PC-3 (cell line): ENCODE results near the gene ENOX2. TPM values are rescaled to one million over a fixed set of nuclear protein-coding genes. Genes with fewer than 3 reads are reported as not detected.
A peak's percentile ranks its signal among the peaks of the same experiment; 100 is the strongest.

Experiments
- ATAC-seq: fragments of 200-7000 bp; cut with Tn5 transposase; 2 replicates; pipeline ENCODE4 v1.9.1; 2020; ENCODE audit warnings: mild to moderate bottlenecking, moderate library complexity
- BruUV-seq: library from RNA; stranded (reverse); fragments of 400-500 nt; replicated peaks from 2 replicates; lab custom pipeline; 2021; lab: Mats Ljungman, UMichigan
- CTCF ChIA-PET: fragments of 300-600 bp; sonication (Branson Sonifier 250); formaldehyde crosslinking; loops from one replicate; lab custom pipeline; 2022; ENCODE audit warnings: antibody characterized with exemption; lab: Charles Lee
- POLR2A ChIA-PET: fragments of 300-600 bp; sonication (Branson Sonifier 250); formaldehyde crosslinking; loops from one replicate; lab custom pipeline; 2022; ENCODE audit warnings: antibody characterized with exemption; ENCODE audit not compliant: unreplicated experiment; lab: Charles Lee
- DNase-seq: peaks from one replicate; pipeline ENCODE4 v3.0.0-alpha.2; 2015
- H2AFZ ChIP-seq: fragments of 300-600 bp; sonication (generic); 2 replicates; pipeline ENCODE4 v1.6.0; 2016; ENCODE audit warnings: antibody characterized with exemption, low read length
- H3F3A ChIP-seq: fragments of 300-600 bp; sonication (generic); one replicate; pipeline ENCODE4 v1.6.0; 2017; ENCODE audit warnings: antibody characterized with exemption, low read length, control low read depth, mild to moderate bottlenecking; ENCODE audit not compliant: unreplicated experiment
- H3K27ac ChIP-seq: fragments of 300-600 bp; sonication (generic); 2 replicates; pipeline ENCODE4 v1.5.1; 2016; ENCODE audit warnings: mild to moderate bottlenecking, low read length
- H3K27me3 ChIP-seq: fragments of 300-600 bp; sonication (generic); 2 replicates; pipeline ENCODE4 v1.6.1; 2016; ENCODE audit warnings: low read length, mixed read lengths
- H3K36me3 ChIP-seq: fragments of 300-600 bp; sonication (generic); 2 replicates; pipeline ENCODE4 v1.6.1; 2016; ENCODE audit warnings: low read depth, mixed run types, low read length, mixed read lengths
- H3K4me1 ChIP-seq: fragments of 300-600 bp; sonication (generic); 2 replicates; pipeline ENCODE4 v1.5.1; 2016; ENCODE audit warnings: low read length; ENCODE audit not compliant: insufficient read depth
- H3K4me2 ChIP-seq: fragments of 300-600 bp; sonication (generic); 2 replicates; pipeline ENCODE4 v1.6.0; 2016; ENCODE audit warnings: low read length
- H3K4me3 ChIP-seq: fragments of 300-600 bp; sonication (generic); 2 replicates; pipeline ENCODE4 v1.5.1; 2016; ENCODE audit warnings: mild to moderate bottlenecking, low read length, mixed read lengths
- H3K79me2 ChIP-seq: fragments of 300-600 bp; sonication (generic); 2 replicates; pipeline ENCODE4 v1.6.1; 2017; ENCODE audit warnings: low read length, mixed read lengths
- H3K9ac ChIP-seq: fragments of 300-600 bp; sonication (generic); 2 replicates; pipeline ENCODE4 v1.6.0; 2016; ENCODE audit warnings: mild to moderate bottlenecking, low read length
- H3K9me2 ChIP-seq: fragments of 300-600 bp; sonication (generic); replicated peaks from 2 replicates; pipeline ENCODE4 v1.6.1; 2016; ENCODE audit warnings: mixed run types, low read length, mixed read lengths
- H3K9me3 ChIP-seq: fragments of 300-600 bp; sonication (generic); 2 replicates; pipeline ENCODE4 v1.6.1; 2016; ENCODE audit warnings: low read length, mixed read lengths
- H4K20me1 ChIP-seq: fragments of 300-600 bp; sonication (generic); 2 replicates; pipeline ENCODE4 v1.6.1; 2016; ENCODE audit warnings: low read length, mixed read lengths
- EZH2 ChIP-seq: fragments of 300-600 bp; sonication (generic); IDR thresholded peaks from one replicate; pipeline ENCODE4 v1.6.1; 2017; ENCODE audit warnings: antibody characterized with exemption, mild to moderate bottlenecking, low read length; ENCODE audit not compliant: unreplicated experiment
- EZH2phosphoT487 ChIP-seq: fragments of 300-600 bp; sonication (generic); IDR thresholded peaks from 2 replicates; pipeline ENCODE4 v1.6.1; 2018; ENCODE audit warnings: mild to moderate bottlenecking, antibody characterized with exemption, low read length, borderline replicate concordance
- intact Hi-C: fragments of 100-400 bp; cut with micrococcal nuclease; formaldehyde crosslinking; loops from 2 replicates; pipeline ENCODE4 v1.9.0; 2023
- total RNA-seq: library from RNA; depleted of rRNA; stranded (reverse); fragments of >200 nt; gene quantifications from 2 replicates; pipeline ENCODE4 v1.2.3, GENCODE V29; 2014
- TF ChIP-seq, protein P1 (sequence below): fragments of 300-600 bp; sonication (generic); conservative IDR thresholded peaks from 2 replicates; pipeline ENCODE4 v1.5.1; 2017; ENCODE audit warnings: antibody characterized with exemption, low read depth, mild to moderate bottlenecking, low read length

ENOX2 gene
- total RNA-seq, 1 experiment from 2014 or later, result 11.8 TPM

GRCh38 chrX:130771648-130772047 lies 131.4 kb downstream of the ENOX2 start:
- Histone ChIP-seq H3K9me2 (no peaks in the 10 kb centered on the region), H3F3A (peaks cover 16% of the 10 kb centered on the region), H3K9ac (peak overlapping the region; percentile 67), H3K27me3 (no peaks in the 10 kb centered on the region), H3K79me2 (no peaks in the 10 kb centered on the region), H3K4me2 (peak overlapping the region; percentile 69), H2AFZ (no peak overlapping the region), H4K20me1 (no peaks in the 10 kb centered on the region), H3K4me1 (peaks cover 40% of the 10 kb centered on the region), H3K36me3 (no peaks in the 10 kb centered on the region), H3K27ac (peak overlapping the region; percentile 98), H3K4me3 (peak overlapping the region; percentile 23; the same call in 1 of the 2 replicates), H3K9me3 (no peaks in the 10 kb centered on the region)
- no peak for ATAC-seq
- DNase-seq, result no peak
- no peak for TF ChIP-seq EZH2
- TF ChIP-seq, protein P1, sequence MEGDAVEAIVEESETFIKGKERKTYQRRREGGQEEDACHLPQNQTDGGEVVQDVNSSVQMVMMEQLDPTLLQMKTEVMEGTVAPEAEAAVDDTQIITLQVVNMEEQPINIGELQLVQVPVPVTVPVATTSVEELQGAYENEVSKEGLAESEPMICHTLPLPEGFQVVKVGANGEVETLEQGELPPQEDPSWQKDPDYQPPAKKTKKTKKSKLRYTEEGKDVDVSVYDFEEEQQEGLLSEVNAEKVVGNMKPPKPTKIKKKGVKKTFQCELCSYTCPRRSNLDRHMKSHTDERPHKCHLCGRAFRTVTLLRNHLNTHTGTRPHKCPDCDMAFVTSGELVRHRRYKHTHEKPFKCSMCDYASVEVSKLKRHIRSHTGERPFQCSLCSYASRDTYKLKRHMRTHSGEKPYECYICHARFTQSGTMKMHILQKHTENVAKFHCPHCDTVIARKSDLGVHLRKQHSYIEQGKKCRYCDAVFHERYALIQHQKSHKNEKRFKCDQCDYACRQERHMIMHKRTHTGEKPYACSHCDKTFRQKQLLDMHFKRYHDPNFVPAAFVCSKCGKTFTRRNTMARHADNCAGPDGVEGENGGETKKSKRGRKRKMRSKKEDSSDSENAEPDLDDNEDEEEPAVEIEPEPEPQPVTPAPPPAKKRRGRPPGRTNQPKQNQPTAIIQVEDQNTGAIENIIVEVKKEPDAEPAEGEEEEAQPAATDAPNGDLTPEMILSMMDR, result no peak
- no peak for TF ChIP-seq EZH2phosphoT487
- intact Hi-C loops, result loop anchor here (1.0 to 5.0 kb wide), 5 partner anchors 54 to 192 kb away; partner anchors contain the start of gene ENOX2
- CTCF ChIA-PET, result no interaction called here
- POLR2A ChIA-PET, result no interaction called here
- no TSS peak for BruUV-seq

DNA sequence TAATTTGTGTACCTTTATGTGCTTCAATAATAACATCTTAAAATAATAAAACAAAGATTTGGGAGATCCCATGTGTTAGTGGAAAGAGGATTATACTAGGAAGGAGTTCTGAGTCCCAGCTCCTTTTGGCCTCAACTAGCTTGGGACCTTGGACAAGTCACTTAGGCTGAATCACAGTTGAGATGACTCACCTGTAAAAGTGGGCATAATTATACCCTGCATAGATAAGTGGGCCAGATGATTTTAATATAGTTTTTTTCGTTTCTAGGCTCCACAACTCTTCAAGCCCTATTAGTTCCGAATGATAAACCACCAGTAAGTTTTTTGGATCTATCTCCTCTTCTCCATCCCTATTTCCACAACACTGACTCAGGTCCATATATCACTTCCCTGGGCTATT lies 131.8 kb downstream of the ENOX2 start:
- H3K9me3 ChIP-seq, result no peaks in the 10 kb centered on the region
- no TSS peak for BruUV-seq
- peaks cover 40% of the 10 kb centered on the region for H3K4me1 ChIP-seq
- no peak overlapping the region for H2AFZ ChIP-seq
- peak overlapping the region; percentile 98 for H3K27ac ChIP-seq
- DNase-seq (peak; percentile 49), ATAC-seq (0 out of 2 replicates have a peak, but pooled peaks have one; percentile 12)
- H3F3A ChIP-seq, result peaks cover 16% of the 10 kb centered on the region
- H3K79me2 ChIP-seq, result no peaks in the 10 kb centered on the region
- H4K20me1 ChIP-seq, result no peaks in the 10 kb centered on the region
- peak overlapping the region; percentile 67 for H3K9ac ChIP-seq
- ChIA-PET POLR2A (no interaction called here), CTCF (no interaction called here)
- intact Hi-C loops, result loop anchor here (5.0 kb wide), 1 partner anchor 54 kb away; no protein-coding TSS in a partner anchor
- TF ChIP-seq EZH2, result no peak
- TF ChIP-seq, protein P1, result no peak
- peak overlapping the region; percentile 69 for H3K4me2 ChIP-seq
- H3K27me3 ChIP-seq, result no peaks in the 10 kb centered on the region
- 0 out of 2 replicates have a peak overlapping the region, but pooled peaks have one; percentile 23 for H3K4me3 ChIP-seq
- no peaks in the 10 kb centered on the region for H3K9me2 ChIP-seq
- no peaks in the 10 kb centered on the region for H3K36me3 ChIP-seq

GRCh38 chrX:130770615-130771014 lies 132.4 kb downstream of the ENOX2 start:
- ChIA-PET POLR2A (no interaction called here), CTCF (no interaction called here)
- Histone ChIP-seq H3K79me2 (no peaks in the 10 kb centered on the region), H4K20me1 (no peaks in the 10 kb centered on the region), H3K27ac (peak overlapping the region; percentile 98), H3F3A (peaks cover 16% of the 10 kb centered on the region), H3K9me3 (no peaks in the 10 kb centered on the region), H3K36me3 (no peaks in the 10 kb centered on the region), H3K9me2 (no peaks in the 10 kb centered on the region), H3K9ac (peak overlapping the region; percentile 67), H3K4me2 (peak overlapping the region; percentile 69), H3K4me3 (no peak overlapping the region), H2AFZ (no peak overlapping the region), H3K27me3 (no peaks in the 10 kb centered on the region), H3K4me1 (peaks cover 40% of the 10 kb centered on the region)
- no TSS peak for BruUV-seq
- intact Hi-C loops, result loop anchor here (5.0 kb wide), 1 partner anchor 53 kb away; no protein-coding TSS in a partner anchor
- peak; percentile 55 for ATAC-seq
- peak; percentile 89 for DNase-seq
- TF ChIP-seq, protein P1, result no peak
- TF ChIP-seq EZH2phosphoT487, result no peak
- no peak for TF ChIP-seq EZH2
